ENCODE results near the gene WDR31.
"Not testable (repeated sequence)": the region's sequence is repeated elsewhere in the genome, so short reads cannot be mapped to it uniquely, and the experiment has no call there.

The WDR31 gene

GRCh38 chr9:113368982-113369854, 29.1 kb upstream of the WDR31 start:
- no peaks in the 10 kb centered on the region for H3K27me3 ChIP-seq
- H3K9me3 ChIP-seq (replicated peaks in 1 of 11) = no peaks in the 10 kb centered on the region
- no peak overlapping the region for H3K4me2 ChIP-seq
- TF ChIP-seq Cebpa-rat (IDR thresholded peaks at IDR 0.05) = no peak
- peaks cover 0 to 10% (median 0%) of the 10 kb centered on the region in 11 experiments; a peak in 4 of 22 replicates for H4K20me1 ChIP-seq
- H3K4me1 ChIP-seq = peaks cover 0 to 13% (median 0%) of the 10 kb centered on the region in 10 experiments; a peak in 6 of 20 replicates
- H3K36me3 ChIP-seq = peaks cover 13 to 30% (median 18%) of the 10 kb centered on the region in 11 experiments
- no peak overlapping the region for H3K27ac ChIP-seq
- no peak overlapping the region for H3K4me3 ChIP-seq
- no peak overlapping the region for H3K9ac ChIP-seq

GRCh38 chr9:113368348-113368981, 28.4 kb upstream of the WDR31 start:
- Histone ChIP-seq H3K4me3 (no peak overlapping the region), H3K27ac (no peak overlapping the region), H3K9ac (no peak overlapping the region), H3K4me1 (peaks cover 0 to 18% (median 0%) of the 10 kb centered on the region in 10 experiments; a peak in 6 of 20 replicates), H3K36me3 (peaks cover 6 to 23% (median 11%) of the 10 kb centered on the region in 11 experiments), H3K4me2 (no peak overlapping the region), H4K20me1 (peaks cover 0 to 3% (median 0%) of the 10 kb centered on the region in 11 experiments; a peak in 3 of 22 replicates), H3K9me3 (replicated peaks in 1 of 11) (no peaks in the 10 kb centered on the region), H3K27me3 (no peaks in the 10 kb centered on the region)
- no peak for TF ChIP-seq Cebpa-rat (IDR thresholded peaks at IDR 0.05)

GRCh38 chr9:113365652-113366051, 25.6 kb upstream of the WDR31 start:
- H4K20me1 ChIP-seq; H3K9ac ChIP-seq; H3K4me3 ChIP-seq; H3K9me3 ChIP-seq (replicated peaks in 1 of 11); H3K27me3 ChIP-seq: not testable (repeated sequence)
- Histone ChIP-seq H3K4me2 (peak overlapping the region in 3 of 11 experiments; percentile 2 to 39 (median 8); a peak in 5 of 22 replicates), H3K4me1 (peaks cover 0 to 18% (median 0%) of the 10 kb centered on the region in 10 experiments; a peak in 6 of 20 replicates), H3K36me3 (peaks cover 0 to 13% (median 0%) of the 10 kb centered on the region in 11 experiments; a peak in 4 of 22 replicates), H3K27ac (peak overlapping the region in 1 of 11 experiments; percentile 36; a peak in 2 of 22 replicates)
- 0 out of 22 replicates have a peak, but pooled peaks of 1 of the 11 experiments have one; percentile 44 for TF ChIP-seq Cebpa-rat (IDR thresholded peaks at IDR 0.05)

- H3K4me3 ChIP-seq = no peak overlapping the region
- H3K9me3 ChIP-seq (replicated peaks in 1 of 11) = no peaks in the 10 kb centered on the region
- H3K27me3 ChIP-seq = no peaks in the 10 kb centered on the region
- H3K4me1 ChIP-seq = peaks cover 0 to 18% (median 0%) of the 10 kb centered on the region in 10 experiments; a peak in 6 of 20 replicates
- no peak overlapping the region for H3K9ac ChIP-seq
- H3K27ac ChIP-seq = peak overlapping the region in 1 of 11 experiments; percentile 36; a peak in 2 of 22 replicates
- no peaks in the 10 kb centered on the region; a peak in 1 of 22 replicates for H4K20me1 ChIP-seq
- 0 out of 22 replicates have a peak overlapping the region, but pooled peaks of 1 of the 11 experiments have one; percentile 8 for H3K4me2 ChIP-seq
- no peak for TF ChIP-seq Cebpa-rat (IDR thresholded peaks at IDR 0.05)
- H3K36me3 ChIP-seq = peaks cover 0 to 12% (median 0%) of the 10 kb centered on the region in 11 experiments; a peak in 4 of 22 replicates
Observed at GRCh38 chr9:113364951-113365350, 24.9 kb upstream of the WDR31 start.

GRCh38 chr9:113363336-113363735, 23.3 kb upstream of the WDR31 start:
- H3K27me3 ChIP-seq = no peaks in the 10 kb centered on the region
- TF ChIP-seq Cebpa-rat (IDR thresholded peaks at IDR 0.05) = no peak
- no peak overlapping the region for H3K9ac ChIP-seq
- H3K4me3 ChIP-seq = no peak overlapping the region
- H3K4me1 ChIP-seq = peaks cover 0 to 18% (median 0%) of the 10 kb centered on the region in 10 experiments; a peak in 6 of 20 replicates
- H4K20me1 ChIP-seq = no peaks in the 10 kb centered on the region
- H3K9me3 ChIP-seq (replicated peaks in 1 of 11) = no peaks in the 10 kb centered on the region
- H3K27ac ChIP-seq = no peak overlapping the region
- H3K4me2 ChIP-seq = no peak overlapping the region
- peaks cover 0 to 4% (median 0%) of the 10 kb centered on the region in 11 experiments; a peak in 3 of 22 replicates for H3K36me3 ChIP-seq

- no peaks in the 10 kb centered on the region for H3K9me3 ChIP-seq (replicated peaks in 1 of 11)
- no peaks in the 10 kb centered on the region for H3K27me3 ChIP-seq
- no peaks in the 10 kb centered on the region for H4K20me1 ChIP-seq
- H3K4me1 ChIP-seq = peaks cover 0 to 18% (median 0%) of the 10 kb centered on the region in 10 experiments; a peak in 6 of 20 replicates
- no peak for TF ChIP-seq Cebpa-rat (IDR thresholded peaks at IDR 0.05)
- H3K36me3 ChIP-seq = peaks cover 0 to 4% (median 0%) of the 10 kb centered on the region in 11 experiments; a peak in 3 of 22 replicates
- H3K4me3 ChIP-seq = no peak overlapping the region
- H3K27ac ChIP-seq = no peak overlapping the region
- H3K4me2 ChIP-seq = no peak overlapping the region
- H3K9ac ChIP-seq = no peak overlapping the region
Observed at GRCh38 chr9:113361304-113362018, 21.4 kb upstream of the WDR31 start.

GRCh38 chr9:113360242-113360842, 20.3 kb upstream of the WDR31 start:
- Histone ChIP-seq H3K4me3 (no peak overlapping the region), H3K27me3 (no peaks in the 10 kb centered on the region), H3K9ac (no peak overlapping the region), H4K20me1 (no peaks in the 10 kb centered on the region), H3K4me2 (no peak overlapping the region), H3K4me1 (peaks cover 0 to 11% (median 0%) of the 10 kb centered on the region in 10 experiments; a peak in 6 of 20 replicates), H3K27ac (no peak overlapping the region), H3K36me3 (peaks cover 0 to 4% (median 0%) of the 10 kb centered on the region in 11 experiments; a peak in 3 of 22 replicates), H3K9me3 (replicated peaks in 1 of 11) (no peaks in the 10 kb centered on the region)
- TF ChIP-seq Cebpa-rat (IDR thresholded peaks at IDR 0.05) = no peak

GRCh38 chr9:113359385-113359784, 19.3 kb upstream of the WDR31 start:
- H3K27ac ChIP-seq = no peak overlapping the region
- no peaks in the 10 kb centered on the region for H4K20me1 ChIP-seq
- TF ChIP-seq Cebpa-rat (IDR thresholded peaks at IDR 0.05) = no peak
- H3K9me3 ChIP-seq (replicated peaks in 1 of 11) = no peaks in the 10 kb centered on the region
- no peak overlapping the region for H3K9ac ChIP-seq
- no peaks in the 10 kb centered on the region for H3K27me3 ChIP-seq
- H3K36me3 ChIP-seq = peaks cover 0 to 8% (median 0%) of the 10 kb centered on the region in 11 experiments; a peak in 3 of 22 replicates
- H3K4me1 ChIP-seq = peaks cover 0 to 5% (median 0%) of the 10 kb centered on the region in 10 experiments; a peak in 1 of 20 replicates
- no peak overlapping the region for H3K4me2 ChIP-seq
- no peak overlapping the region for H3K4me3 ChIP-seq

Measured in BLaER1 treated with 17β-estradiol and CSF1 and Interleukin-3, amounts not matched to agents 10 nM and 100 nM (cell line).